Panc1 (cell line): ENCODE measurements around the gene CDHR4. TPM values are rescaled to one million over a fixed set of nuclear protein-coding genes. Genes with fewer than 3 reads are reported as not detected.

ENCODE experiments used
- ATAC-seq: fragments of 200-7000 bp; cut with Tn5 transposase; 2 replicates; pipeline ENCODE4 v1.9.1; 2020; ENCODE audit warnings: mild to moderate bottlenecking, moderate library complexity
- Bru-seq: library from RNA; stranded (reverse); fragments of 400-500 nt; gene quantifications from one replicate; lab custom pipeline; 2021; lab: Mats Ljungman, UMichigan
- BruChase-seq, 2 experiments: library from RNA; stranded (reverse); fragments of 400-500 nt; gene quantifications; one replicate each; lab custom pipeline; 2021; lab: Mats Ljungman, UMichigan
- BruUV-seq: library from RNA; stranded (reverse); fragments of 400-500 nt; replicated peaks from 2 replicates; lab custom pipeline; 2021; lab: Mats Ljungman, UMichigan
- CTCF ChIA-PET: fragments of 300-600 bp; sonication (Branson Sonifier 250); formaldehyde crosslinking; loops from one replicate; lab custom pipeline; 2022; ENCODE audit warnings: antibody characterized with exemption; lab: Charles Lee
- POLR2A ChIA-PET: fragments of 300-600 bp; sonication (Branson Sonifier 250); formaldehyde crosslinking; loops from one replicate; lab custom pipeline; 2022; ENCODE audit warnings: antibody characterized with exemption; lab: Charles Lee
- DNase-seq: peaks from one replicate; pipeline ENCODE4 v3.0.0-alpha.2; 2010; ENCODE audit warnings: low read depth, low spot score
- H3K27ac ChIP-seq: 2 replicates; pipeline ENCODE4 v1.5.1; 2011; ENCODE audit warnings: mild to moderate bottlenecking, low read length, inconsistent platforms
- H3K27me3 ChIP-seq: fragments of 200-500 bp; sonication (Bioruptor generic); 2 replicates; pipeline ENCODE4 v1.6.0; 2014; ENCODE audit warnings: low read length, inconsistent platforms; ENCODE audit not compliant: control insufficient read depth, insufficient read depth
- H3K36me3 ChIP-seq: fragments of 200-500 bp; sonication (Bioruptor generic); 2 replicates; pipeline ENCODE4 v1.5.1; 2014; ENCODE audit warnings: inconsistent platforms, mild to moderate bottlenecking, low read length, moderate library complexity; ENCODE audit not compliant: control insufficient read depth, insufficient read depth
- H3K4me1 ChIP-seq: 2 replicates; pipeline ENCODE4 v1.5.1; 2011; ENCODE audit warnings: inconsistent platforms, mild to moderate bottlenecking, low read length, moderate library complexity; ENCODE audit not compliant: control insufficient read depth, insufficient read depth
- H3K4me3 ChIP-seq, 2 experiments: 2 replicates each; pipeline ENCODE4 v1.5.1; 2011 to 2012; ENCODE audit warnings: low read depth in 2 of 2, low read length in 2 of 2, mild to moderate bottlenecking in 2 of 2, inconsistent platforms in 1 of 2, moderate library complexity in 1 of 2
- H3K9me3 ChIP-seq: fragments of 200-500 bp; sonication (Bioruptor generic); 2 replicates; pipeline ENCODE4 v1.5.1; 2014; ENCODE audit warnings: low read depth, mild to moderate bottlenecking, inconsistent platforms, low read length, moderate library complexity; ENCODE audit not compliant: control insufficient read depth, insufficient read depth
- POLR2AphosphoS5 ChIP-seq: IDR thresholded peaks from 2 replicates; pipeline ENCODE4 v1.6.1; 2012; ENCODE audit warnings: mild to moderate bottlenecking, low read depth, low read length, moderate library complexity
- SIN3A ChIP-seq: IDR thresholded peaks from 2 replicates; pipeline ENCODE4 v1.6.1; 2012; ENCODE audit warnings: low read depth, mild to moderate bottlenecking, low read length, moderate library complexity, borderline replicate concordance; ENCODE audit not compliant: insufficient read depth
- TCF7L2 ChIP-seq: IDR thresholded peaks from 2 replicates; pipeline ENCODE4 v1.6.1; 2011; ENCODE audit warnings: mild to moderate bottlenecking, low read depth, low read length, inconsistent platforms
- in situ Hi-C: cut with HindIII; loops from 2 replicates; pipeline ENCODE4 v1.10.0; 2016; ENCODE audit warnings: low sequenced_read_pairs, low pct_unique_long_range_greater_than_20kb
- intact Hi-C: fragments of 100-400 bp; cut with micrococcal nuclease; formaldehyde crosslinking; loops from one replicate; pipeline ENCODE4 v1.10.0; 2022; ENCODE audit not compliant: unreplicated experiment
- long read RNA-seq: library from polyadenylated mRNA; unstranded; transcript quantifications from one replicate; pipeline ENCODE4 v2.0.0, GENCODE V29; 2021; ENCODE audit not compliant: unreplicated experiment
- polyA plus RNA-seq: library from polyadenylated mRNA; unstranded; fragments of >200 nt; gene quantifications from one replicate; pipeline ENCODE4 v1.2.1, GENCODE V29; 2012; ENCODE audit warnings: missing spikeins; ENCODE audit not compliant: insufficient read length
- total RNA-seq: library from RNA; stranded (reverse); gene quantifications from one replicate; pipeline ENCODE4 v1.2.1, GENCODE V29; 2021; ENCODE audit not compliant: unreplicated experiment
- TF ChIP-seq, protein P1 (sequence below): fragments of 450-650 bp; IDR thresholded peaks from 2 replicates; pipeline ENCODE4 v1.5.1; 2017; ENCODE audit warnings: mild to moderate bottlenecking
- TF ChIP-seq, protein P2 (sequence below), 2 experiments: IDR thresholded peaks; 2 replicates each; pipeline ENCODE4 v1.6.1; 2011 to 2012; ENCODE audit warnings: low read depth in 2 of 2, control low read depth in 1 of 2, low read length in 1 of 2, mild to moderate bottlenecking in 1 of 2, moderate library complexity in 1 of 2; ENCODE audit not compliant: insufficient read depth in 1 of 2

Gene CDHR4, protein sequence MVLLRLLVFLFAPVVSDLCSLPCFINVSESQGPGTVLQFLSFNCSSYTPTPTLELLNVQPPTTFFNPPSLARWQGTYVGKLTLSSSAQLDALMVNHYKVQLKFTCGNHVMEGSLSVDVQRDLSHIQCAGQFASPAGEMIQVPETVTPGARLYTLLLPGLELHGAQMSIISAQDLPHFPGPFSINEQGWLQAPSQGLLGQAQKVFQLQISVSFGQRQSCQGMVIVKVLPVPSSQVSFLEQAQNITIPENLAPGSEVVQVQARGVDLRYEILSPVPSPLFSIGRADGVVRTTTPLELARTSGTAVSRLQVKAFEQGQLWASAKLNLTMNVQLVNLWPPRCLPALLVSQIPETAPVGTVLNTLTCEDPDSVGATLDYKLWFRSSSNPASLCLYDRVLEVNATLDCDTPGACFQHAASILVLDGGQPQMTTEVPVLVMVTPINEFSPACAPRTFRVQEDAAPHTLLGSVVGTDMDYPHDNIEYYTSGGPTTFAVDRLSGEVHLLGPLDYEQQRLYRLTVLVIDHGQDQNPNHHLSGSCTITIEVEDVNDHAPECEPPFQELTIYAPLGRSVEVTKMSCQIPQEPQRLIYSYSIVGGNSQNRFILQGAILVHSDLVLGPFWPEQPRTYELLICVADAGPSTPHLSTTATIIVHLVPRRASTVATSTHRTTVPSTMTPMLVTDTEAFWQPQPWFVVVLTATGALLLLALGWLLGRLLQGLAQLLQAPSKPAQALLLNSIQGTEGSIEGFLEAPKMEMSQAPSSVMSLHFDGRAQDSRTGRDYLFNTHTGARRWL
- total RNA-seq (not detected), Bru-seq, nascent RNA (percentile 15 among the genes with signal in this experiment), BruChase-seq, experiment 1, labeled RNA remaining after a 2-hour chase (percentile 12 among the genes with signal in this experiment), BruChase-seq, experiment 2, labeled RNA remaining after a 6-hour chase (percentile 22 among the genes with signal in this experiment)
- polyA plus RNA-seq = 0.24 TPM
- long read RNA-seq = 0 reads

DNA sequence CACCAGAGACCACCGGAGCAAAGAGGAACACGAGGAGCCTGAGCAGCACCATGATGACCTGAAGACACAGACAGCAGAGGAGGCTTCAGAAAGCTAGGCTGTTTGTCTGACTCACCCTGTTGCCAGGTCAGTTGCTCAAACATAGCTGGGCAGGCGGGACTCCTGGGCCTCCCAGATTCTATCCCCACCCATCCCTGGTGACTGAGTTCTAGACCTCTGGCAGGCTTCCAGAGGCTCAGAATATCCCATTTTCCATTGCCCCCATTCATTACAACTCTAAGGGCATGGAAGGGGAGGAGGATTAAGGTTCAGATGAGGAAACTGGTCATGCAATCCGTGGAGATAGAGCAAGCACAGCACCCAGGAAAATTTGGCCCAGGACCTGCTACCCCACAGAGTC is at the start of gene CDHR4:
Gene CDHR4, minus strand, starts transcription at position 113 of the 400 bp plus-strand sequence. Its CDS starts 61 bp downstream, at position 52.
- BruUV-seq = no TSS peak
- ChIA-PET POLR2A (no interaction called here), CTCF (no interaction called here)
- TF ChIP-seq, protein P1, sequence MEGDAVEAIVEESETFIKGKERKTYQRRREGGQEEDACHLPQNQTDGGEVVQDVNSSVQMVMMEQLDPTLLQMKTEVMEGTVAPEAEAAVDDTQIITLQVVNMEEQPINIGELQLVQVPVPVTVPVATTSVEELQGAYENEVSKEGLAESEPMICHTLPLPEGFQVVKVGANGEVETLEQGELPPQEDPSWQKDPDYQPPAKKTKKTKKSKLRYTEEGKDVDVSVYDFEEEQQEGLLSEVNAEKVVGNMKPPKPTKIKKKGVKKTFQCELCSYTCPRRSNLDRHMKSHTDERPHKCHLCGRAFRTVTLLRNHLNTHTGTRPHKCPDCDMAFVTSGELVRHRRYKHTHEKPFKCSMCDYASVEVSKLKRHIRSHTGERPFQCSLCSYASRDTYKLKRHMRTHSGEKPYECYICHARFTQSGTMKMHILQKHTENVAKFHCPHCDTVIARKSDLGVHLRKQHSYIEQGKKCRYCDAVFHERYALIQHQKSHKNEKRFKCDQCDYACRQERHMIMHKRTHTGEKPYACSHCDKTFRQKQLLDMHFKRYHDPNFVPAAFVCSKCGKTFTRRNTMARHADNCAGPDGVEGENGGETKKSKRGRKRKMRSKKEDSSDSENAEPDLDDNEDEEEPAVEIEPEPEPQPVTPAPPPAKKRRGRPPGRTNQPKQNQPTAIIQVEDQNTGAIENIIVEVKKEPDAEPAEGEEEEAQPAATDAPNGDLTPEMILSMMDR = no peak
- no peak for TF ChIP-seq SIN3A
- TF ChIP-seq, protein P2, sequence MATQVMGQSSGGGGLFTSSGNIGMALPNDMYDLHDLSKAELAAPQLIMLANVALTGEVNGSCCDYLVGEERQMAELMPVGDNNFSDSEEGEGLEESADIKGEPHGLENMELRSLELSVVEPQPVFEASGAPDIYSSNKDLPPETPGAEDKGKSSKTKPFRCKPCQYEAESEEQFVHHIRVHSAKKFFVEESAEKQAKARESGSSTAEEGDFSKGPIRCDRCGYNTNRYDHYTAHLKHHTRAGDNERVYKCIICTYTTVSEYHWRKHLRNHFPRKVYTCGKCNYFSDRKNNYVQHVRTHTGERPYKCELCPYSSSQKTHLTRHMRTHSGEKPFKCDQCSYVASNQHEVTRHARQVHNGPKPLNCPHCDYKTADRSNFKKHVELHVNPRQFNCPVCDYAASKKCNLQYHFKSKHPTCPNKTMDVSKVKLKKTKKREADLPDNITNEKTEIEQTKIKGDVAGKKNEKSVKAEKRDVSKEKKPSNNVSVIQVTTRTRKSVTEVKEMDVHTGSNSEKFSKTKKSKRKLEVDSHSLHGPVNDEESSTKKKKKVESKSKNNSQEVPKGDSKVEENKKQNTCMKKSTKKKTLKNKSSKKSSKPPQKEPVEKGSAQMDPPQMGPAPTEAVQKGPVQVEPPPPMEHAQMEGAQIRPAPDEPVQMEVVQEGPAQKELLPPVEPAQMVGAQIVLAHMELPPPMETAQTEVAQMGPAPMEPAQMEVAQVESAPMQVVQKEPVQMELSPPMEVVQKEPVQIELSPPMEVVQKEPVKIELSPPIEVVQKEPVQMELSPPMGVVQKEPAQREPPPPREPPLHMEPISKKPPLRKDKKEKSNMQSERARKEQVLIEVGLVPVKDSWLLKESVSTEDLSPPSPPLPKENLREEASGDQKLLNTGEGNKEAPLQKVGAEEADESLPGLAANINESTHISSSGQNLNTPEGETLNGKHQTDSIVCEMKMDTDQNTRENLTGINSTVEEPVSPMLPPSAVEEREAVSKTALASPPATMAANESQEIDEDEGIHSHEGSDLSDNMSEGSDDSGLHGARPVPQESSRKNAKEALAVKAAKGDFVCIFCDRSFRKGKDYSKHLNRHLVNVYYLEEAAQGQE (IDR thresholded peaks at IDR 0.05; ENCODE audit: insufficient read depth in 1 of 2, low read depth in 2 of 2, low read length in 1 of 2) = no peak
- TF ChIP-seq TCF7L2 = no peak
- TF ChIP-seq POLR2AphosphoS5 = no peak
- Histone ChIP-seq H3K36me3 (no peaks in the 10 kb centered on the region), H3K4me1 (no peaks in the 10 kb centered on the region), H3K4me3 (no peak within 1 kb of the TSS), H3K27ac (no peak within 1 kb of the TSS), H3K27me3 (no peaks in the 10 kb centered on the region), H3K9me3 (no peaks in the 10 kb centered on the region)
- DNase-seq (no peak), ATAC-seq (no peak)
- in situ Hi-C loops = no loop called here
- intact Hi-C loops = loop anchor here (5.0 kb wide), 1 partner anchor 108 kb away; no protein-coding TSS in a partner anchor

DNA sequence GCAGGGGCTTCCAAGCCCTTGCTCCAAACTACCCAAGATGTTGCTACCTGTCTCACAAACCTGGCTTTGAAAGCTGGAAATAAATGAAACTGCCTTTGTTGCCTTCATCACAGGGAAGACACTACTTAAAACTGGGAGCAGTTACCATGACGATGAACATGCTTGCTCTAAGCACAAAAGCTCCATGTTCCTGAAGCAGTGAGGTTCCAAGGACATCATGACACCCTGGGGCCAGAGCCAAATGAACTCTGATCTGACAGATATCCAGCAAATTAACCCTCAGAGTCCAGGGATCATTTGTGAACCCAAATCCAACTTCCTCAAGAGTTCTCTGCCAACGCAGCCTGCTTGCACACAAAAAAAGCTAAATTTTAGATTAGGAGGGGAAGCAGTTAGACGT is 46.0 kb upstream of the CDHR4 start:
- ATAC-seq = no peak
- TF ChIP-seq, protein P1 = no peak
- TF ChIP-seq, protein P2 (IDR thresholded peaks at IDR 0.05; ENCODE audit: insufficient read depth in 1 of 2, low read depth in 2 of 2, low read length in 1 of 2) = no peak
- no peak for TF ChIP-seq POLR2AphosphoS5
- no peak for TF ChIP-seq TCF7L2
- no peak for TF ChIP-seq SIN3A
- in situ Hi-C loops (no loop called here), intact Hi-C loops (no loop called here)
- no TSS peak for BruUV-seq
- H3K36me3 ChIP-seq = peaks cover 2% of the 10 kb centered on the region; the same call in 1 of the 2 replicates
- ChIA-PET POLR2A (no interaction called here), CTCF (no interaction called here)
- no peak for DNase-seq
- H3K4me3 ChIP-seq = no peak overlapping the region
- no peaks in the 10 kb centered on the region for H3K9me3 ChIP-seq
- H3K27me3 ChIP-seq = no peaks in the 10 kb centered on the region
- H3K4me1 ChIP-seq = no peaks in the 10 kb centered on the region
- no peak overlapping the region for H3K27ac ChIP-seq
